IMR-90 (cell line): ENCODE results near the gene RPL12. TPM values are rescaled to one million over a fixed set of nuclear protein-coding genes. Genes with fewer than 3 reads are reported as not detected.
A peak's percentile ranks its signal among the peaks of the same experiment; 100 is the strongest.

Experiments used
- ATAC-seq: fragments of 200-7000 bp; cut with Tn5 transposase; 2 replicates; pipeline ENCODE4 v1.9.1; 2020; ENCODE audit warnings: low read depth, mild to moderate bottlenecking, moderate library complexity
- BruUV-seq: library from RNA; stranded (reverse); fragments of 400-500 nt; replicated peaks from 2 replicates; lab custom pipeline; 2021; lab: Mats Ljungman, UMichigan
- CTCF ChIA-PET: fragments of 300-600 bp; formaldehyde crosslinking; extraction: SDS; loops from one replicate; lab custom pipeline; 2021; ENCODE audit warnings: antibody characterized with exemption; lab: Yijun Ruan, JAX
- POLR2A ChIA-PET: fragments of 300-600 bp; sonication (Branson Sonifier 250); formaldehyde crosslinking; loops from one replicate; lab custom pipeline; 2022; ENCODE audit warnings: antibody characterized with exemption; ENCODE audit not compliant: unreplicated experiment; lab: Charles Lee
- DNase-seq: peaks from one replicate; pipeline ENCODE4 v3.0.0; 2013
- H2AFZ ChIP-seq: replicated peaks from 2 replicates; pipeline ENCODE3; 2013; ENCODE audit warnings: low read length, mild to moderate bottlenecking; ENCODE audit not compliant: poor library complexity
- H2AK5ac ChIP-seq: 2 replicates; pipeline ENCODE4 v1.6.1; 2013; ENCODE audit warnings: low read depth, low read length, inconsistent platforms
- H2AK9ac ChIP-seq: replicated peaks from 2 replicates; pipeline ENCODE3; 2013; ENCODE audit warnings: mild to moderate bottlenecking, low read depth, low read length, moderate library complexity; ENCODE audit not compliant: poor library complexity
- H2BK120ac ChIP-seq: 2 replicates; pipeline ENCODE4 v1.6.1; 2013; ENCODE audit warnings: low read depth, low read length, inconsistent platforms
- H2BK15ac ChIP-seq: 3 replicates; pipeline ENCODE4 v1.6.1; 2013; ENCODE audit warnings: low read depth, low read length, inconsistent platforms
- H2BK20ac ChIP-seq: 2 replicates; pipeline ENCODE4 v1.6.1; 2013; ENCODE audit warnings: low read depth, mild to moderate bottlenecking, inconsistent platforms, low read length, moderate library complexity
- H2BK5ac ChIP-seq: 2 replicates; pipeline ENCODE4 v1.6.1; 2013; ENCODE audit warnings: mild to moderate bottlenecking, low read depth, low read length, inconsistent platforms; ENCODE audit not compliant: poor library complexity, severe bottlenecking
- H3K14ac ChIP-seq: replicated peaks from 2 replicates; pipeline ENCODE4 v1.6.1; 2013; ENCODE audit warnings: low read depth, low read length, inconsistent platforms
- H3K18ac ChIP-seq: 2 replicates; pipeline ENCODE4 v1.6.1; 2013; ENCODE audit warnings: low read depth, low read length, control low read depth
- H3K23ac ChIP-seq: 2 replicates; pipeline ENCODE4 v1.6.1; 2013; ENCODE audit warnings: low read depth, low read length, inconsistent platforms
- H3K27ac ChIP-seq: 2 replicates; pipeline ENCODE4 v1.5.1; 2013; ENCODE audit warnings: mild to moderate bottlenecking, control low read depth, low read length; ENCODE audit not compliant: insufficient read depth
- H3K27me3 ChIP-seq: 2 replicates; pipeline ENCODE4 v1.6.1; 2013; ENCODE audit warnings: low read length; ENCODE audit not compliant: control insufficient read depth, insufficient read depth
- H3K36me3 ChIP-seq: 2 replicates; pipeline ENCODE4 v1.6.1; 2013; ENCODE audit warnings: low read length, mixed read lengths; ENCODE audit not compliant: control insufficient read depth, insufficient read depth
- H3K4ac ChIP-seq: 2 replicates; pipeline ENCODE4 v1.6.1; 2013; ENCODE audit warnings: low read depth, low read length, inconsistent platforms
- H3K4me1 ChIP-seq: 2 replicates; pipeline ENCODE4 v1.6.1; 2013; ENCODE audit warnings: low read length, mixed read lengths; ENCODE audit not compliant: control insufficient read depth, insufficient read depth
- H3K4me2 ChIP-seq: 2 replicates; pipeline ENCODE4 v1.6.1; 2013; ENCODE audit warnings: low read depth, mild to moderate bottlenecking, control low read depth, low read length, moderate library complexity
- H3K4me3 ChIP-seq: 2 replicates; pipeline ENCODE4 v1.5.1; 2013; ENCODE audit warnings: low read depth, mild to moderate bottlenecking, control low read depth, low read length, moderate library complexity; ENCODE audit not compliant: insufficient read depth
- H3K56ac ChIP-seq: 2 replicates; pipeline ENCODE4 v1.6.1; 2013; ENCODE audit warnings: low read length, inconsistent platforms; ENCODE audit not compliant: insufficient read depth; ENCODE audit errors: extremely low read depth
- H3K79me1 ChIP-seq, 2 experiments: 2 replicates each; pipeline ENCODE4 v1.6.1; 2013; ENCODE audit warnings: low read length in 2 of 2, inconsistent platforms in 1 of 2, low read depth in 1 of 2
- H3K9ac ChIP-seq: 2 replicates; pipeline ENCODE4 v1.6.1; 2013; ENCODE audit warnings: low read depth, low read length, control low read depth
- H3K9me1 ChIP-seq: 2 replicates; pipeline ENCODE4 v1.6.1; 2013; ENCODE audit warnings: low read length, inconsistent platforms; ENCODE audit not compliant: insufficient read depth
- H3K9me3 ChIP-seq: 2 replicates; pipeline ENCODE4 v1.6.1; 2013; ENCODE audit warnings: low read length; ENCODE audit not compliant: control insufficient read depth, insufficient read depth
- H4K20me1 ChIP-seq: 2 replicates; pipeline ENCODE4 v1.6.1; 2013; ENCODE audit warnings: low read length, inconsistent platforms; ENCODE audit not compliant: insufficient read depth
- H4K5ac ChIP-seq: 2 replicates; pipeline ENCODE4 v1.6.1; 2013; ENCODE audit warnings: mild to moderate bottlenecking, low read depth, low read length, control low read depth
- H4K8ac ChIP-seq, 2 experiments: 2 replicates each; pipeline ENCODE4 v1.6.1; 2013; ENCODE audit warnings: low read depth in 2 of 2, low read length in 2 of 2, control low read depth in 1 of 2, inconsistent platforms in 1 of 2
- H4K91ac ChIP-seq: 2 replicates; pipeline ENCODE4 v1.6.1; 2013; ENCODE audit warnings: low read depth, low read length, inconsistent platforms; ENCODE audit not compliant: insufficient read depth
- BHLHE40 ChIP-seq: fragments of 150-350 bp; IDR thresholded peaks from 2 replicates; pipeline ENCODE4 v1.6.1; 2016; ENCODE audit warnings: mild to moderate bottlenecking, low read depth, low read length
- CEBPB ChIP-seq: IDR thresholded peaks from 2 replicates; pipeline ENCODE4 v1.6.1; 2012; ENCODE audit warnings: low read depth, low read length, improper control_type of control experiment
- CHD1 ChIP-seq: IDR thresholded peaks from 2 replicates; pipeline ENCODE4 v1.6.1; 2012; ENCODE audit warnings: low read depth, low read length, improper control_type of control experiment
- CTCF ChIP-seq: conservative IDR thresholded peaks from 2 replicates; pipeline ENCODE4 v1.5.1; 2012; ENCODE audit warnings: mild to moderate bottlenecking, low read depth, low read length, improper control_type of control experiment
- ELK1 ChIP-seq: fragments of 150-350 bp; IDR thresholded peaks from 2 replicates; pipeline ENCODE4 v1.6.1; 2016; ENCODE audit warnings: low read depth, mild to moderate bottlenecking, low read length, moderate library complexity, borderline replicate concordance
- FOS ChIP-seq: fragments of 150-350 bp; IDR thresholded peaks from 2 replicates; pipeline ENCODE4 v1.6.1; 2016; ENCODE audit warnings: low read depth, low read length
- MAFK ChIP-seq: IDR thresholded peaks from 2 replicates; pipeline ENCODE4 v1.6.1; 2012; ENCODE audit warnings: low read depth, low read length, improper control_type of control experiment
- MAZ ChIP-seq: IDR thresholded peaks from 2 replicates; pipeline ENCODE4 v1.6.1; 2012; ENCODE audit warnings: low read depth, mild to moderate bottlenecking, low read length, improper control_type of control experiment, moderate library complexity, borderline replicate concordance
- MXI1 ChIP-seq: IDR thresholded peaks from 2 replicates; pipeline ENCODE4 v1.6.1; 2012; ENCODE audit warnings: low read depth, mild to moderate bottlenecking, low read length, moderate library complexity, borderline replicate concordance
- NFE2L2 ChIP-seq: fragments of 150-350 bp; IDR thresholded peaks from 2 replicates; pipeline ENCODE4 v1.6.1; 2016; ENCODE audit warnings: low read depth, mild to moderate bottlenecking, low read length
- POLR2A ChIP-seq: IDR thresholded peaks from 2 replicates; pipeline ENCODE4 v1.6.1; 2012; ENCODE audit warnings: mild to moderate bottlenecking, low read depth, low read length
- RAD21 ChIP-seq: IDR thresholded peaks from 2 replicates; pipeline ENCODE4 v1.6.1; 2012; ENCODE audit warnings: low read length, improper control_type of control experiment
- RCOR1 ChIP-seq: IDR thresholded peaks from 2 replicates; pipeline ENCODE4 v1.6.1; 2012; ENCODE audit warnings: mild to moderate bottlenecking, low read length, improper control_type of control experiment; ENCODE audit not compliant: insufficient replicate concordance
- RFX5 ChIP-seq: IDR thresholded peaks from 2 replicates; pipeline ENCODE4 v1.8.0; 2012; ENCODE audit warnings: low read depth, mild to moderate bottlenecking, low read length, moderate library complexity
- SMC3 ChIP-seq: fragments of 150-350 bp; IDR thresholded peaks from 2 replicates; pipeline ENCODE4 v1.6.1; 2016; ENCODE audit warnings: low read depth, mild to moderate bottlenecking, antibody characterized with exemption, low read length, moderate library complexity
- USF2 ChIP-seq: fragments of 150-350 bp; IDR thresholded peaks from 2 replicates; pipeline ENCODE4 v1.6.1; 2017; ENCODE audit warnings: mild to moderate bottlenecking, antibody characterized with exemption, low read length, low read depth
- WGBS, 2 experiments: methylation state at CpG; one replicate each; pipeline versions ENCODE4 v1.1.5 to v1.1.7; 2013; ENCODE audit warnings: missing lambda C conversion rate in 2 of 2; ENCODE audit not compliant: insufficient read length in 1 of 2; ENCODE audit errors: extremely low coverage in 2 of 2; 5-methylcytosine and 5-hydroxymethylcytosine counted together
- dilution Hi-C: fragments of 300-500 bp; cut with HindIII; formaldehyde crosslinking; loops from one replicate; pipeline ENCODE4 v1.14.3; 2018; ENCODE audit warnings: low sequenced_read_pairs; ENCODE audit not compliant: unreplicated experiment
- in situ Hi-C: fragments of 300-500 bp; cut with MboI; formaldehyde crosslinking; loops from 3 replicates; pipeline ENCODE4 v1.14.3; 2019; ENCODE audit warnings: low sequenced_read_pairs, inconsistent platforms, mixed read lengths
- intact Hi-C: fragments of 100-400 bp; cut with micrococcal nuclease; formaldehyde crosslinking; loops from 2 replicates; pipeline ENCODE4 v1.10.0; 2022
- polyA plus RNA-seq, 3 experiments: library from polyadenylated mRNA; depleted of rRNA; stranded (reverse); fragments of >200 nt; gene quantifications; 2 replicates each; pipeline ENCODE4 v1.2.3, GENCODE V29; 2012; ENCODE audit warnings: low replicate concordance in 1 of 3
- total RNA-seq: library from RNA; depleted of rRNA; stranded (reverse); fragments of >200 nt; gene quantifications from 2 replicates; pipeline ENCODE4 v1.2.3, GENCODE V29; 2012

RPL12 gene
- total and polyA plus RNA-seq, 2 of the 4 experiments (the other 2 are of a cell fraction): 1,864 to 2,379 TPM

- Histone ChIP-seq H3K4me1 (peaks cover 6% of the 10 kb centered on the region), H2AFZ (no peak overlapping the region), H3K4me2 (no peak overlapping the region), H3K23ac (no peak overlapping the region), H3K18ac (no peak overlapping the region), H4K8ac (no peak overlapping the region), H3K9ac (no peak overlapping the region), H4K91ac (no peak overlapping the region), H4K20me1 (peaks cover 17% of the 10 kb centered on the region), H3K14ac (no peak overlapping the region), H3K9me3 (no peaks in the 10 kb centered on the region), H2AK5ac (no peak overlapping the region), H3K56ac (no peak overlapping the region), H3K4me3 (no peak overlapping the region), H3K27me3 (no peaks in the 10 kb centered on the region), H2BK120ac (no peak overlapping the region), H2BK15ac (no peak overlapping the region), H4K5ac (no peak overlapping the region), H3K9me1 (peaks cover 3% of the 10 kb centered on the region; the same call in 1 of the 2 replicates), H3K79me1 (peaks cover 0 to 34% of the 10 kb centered on the region in 2 experiments; a peak in 2 of 4 replicates), H2BK5ac (no peak overlapping the region), H2AK9ac (peak overlapping the region; percentile 59), H3K36me3 (peaks cover 59% of the 10 kb centered on the region), H3K27ac (no peak overlapping the region), H2BK20ac (no peak overlapping the region), H3K4ac (no peak overlapping the region)
- TF ChIP-seq RCOR1: no peak
- TF ChIP-seq CEBPB: no peak
- no peak for TF ChIP-seq RFX5
- TF ChIP-seq SMC3: no peak
- no peak for TF ChIP-seq POLR2A
- TF ChIP-seq CHD1: no peak
- no peak for TF ChIP-seq MAZ
- no peak for TF ChIP-seq ELK1
- TF ChIP-seq NFE2L2: no peak
- no peak for TF ChIP-seq RAD21
- no peak for TF ChIP-seq MXI1
- TF ChIP-seq BHLHE40: no peak
- TF ChIP-seq USF2: no peak
- no peak for TF ChIP-seq CTCF
- TF ChIP-seq MAFK: no peak
- TF ChIP-seq FOS: no peak
- in situ Hi-C loops (no loop called here), intact Hi-C loops (no loop called here), dilution Hi-C loops (no loop called here)
- WGBS, 2 experiments: 86% methylated on average over 2 of the region's 5 CpGs; no CpG with 5 or more reads in 1 of the 2 experiments
- BruUV-seq: no TSS peak
- POLR2A ChIA-PET: no interaction called here
- no peak for DNase-seq
- ATAC-seq: peak; percentile 8; the same call in 1 of the 2 replicates
- CTCF ChIA-PET: no interaction called here
Measured at GRCh38 chr9:127498298-127498697, 47.1 kb upstream of the RPL12 start.
